ENCODE measurements around the gene TBC1D8B. TPM values are rescaled to one million over a fixed set of nuclear protein-coding genes. Genes with fewer than 3 reads are reported as not detected.

Gene TBC1D8B
- total RNA-seq, 4 donors from 2014 or later: 14.8 to 25.3 (median 19.8) TPM

GRCh38 chrX:106902684-106903083 is 100.2 kb downstream of the TBC1D8B start:
- Histone ChIP-seq H3K36me3 (no peaks in the 10 kb centered on the region), H3K4me3 (replicated peaks in 1 of 3) (no peak overlapping the region), H3K27me3 (no peaks in the 10 kb centered on the region), H3K4me1 (peaks cover 14 to 20% of the 10 kb centered on the region in 2 donors), H3K9me3 (no peaks in the 10 kb centered on the region), H3K27ac (no peak overlapping the region)
- intact Hi-C loops (cut with DNase I): loop anchor here (5.0 kb wide), 1 partner anchor 50 kb away; no protein-coding TSS in a partner anchor
- WGBS, 2 donors: 95 to 100% methylated on average over 1 to 2 of the region's 2 CpGs
- TF ChIP-seq, protein P1, sequence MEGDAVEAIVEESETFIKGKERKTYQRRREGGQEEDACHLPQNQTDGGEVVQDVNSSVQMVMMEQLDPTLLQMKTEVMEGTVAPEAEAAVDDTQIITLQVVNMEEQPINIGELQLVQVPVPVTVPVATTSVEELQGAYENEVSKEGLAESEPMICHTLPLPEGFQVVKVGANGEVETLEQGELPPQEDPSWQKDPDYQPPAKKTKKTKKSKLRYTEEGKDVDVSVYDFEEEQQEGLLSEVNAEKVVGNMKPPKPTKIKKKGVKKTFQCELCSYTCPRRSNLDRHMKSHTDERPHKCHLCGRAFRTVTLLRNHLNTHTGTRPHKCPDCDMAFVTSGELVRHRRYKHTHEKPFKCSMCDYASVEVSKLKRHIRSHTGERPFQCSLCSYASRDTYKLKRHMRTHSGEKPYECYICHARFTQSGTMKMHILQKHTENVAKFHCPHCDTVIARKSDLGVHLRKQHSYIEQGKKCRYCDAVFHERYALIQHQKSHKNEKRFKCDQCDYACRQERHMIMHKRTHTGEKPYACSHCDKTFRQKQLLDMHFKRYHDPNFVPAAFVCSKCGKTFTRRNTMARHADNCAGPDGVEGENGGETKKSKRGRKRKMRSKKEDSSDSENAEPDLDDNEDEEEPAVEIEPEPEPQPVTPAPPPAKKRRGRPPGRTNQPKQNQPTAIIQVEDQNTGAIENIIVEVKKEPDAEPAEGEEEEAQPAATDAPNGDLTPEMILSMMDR (IDR thresholded peaks at IDR 0.05): no peak
- no peak for TF ChIP-seq POLR2A (IDR thresholded peaks at IDR 0.05)
- no peak for DNase-seq

DNA sequence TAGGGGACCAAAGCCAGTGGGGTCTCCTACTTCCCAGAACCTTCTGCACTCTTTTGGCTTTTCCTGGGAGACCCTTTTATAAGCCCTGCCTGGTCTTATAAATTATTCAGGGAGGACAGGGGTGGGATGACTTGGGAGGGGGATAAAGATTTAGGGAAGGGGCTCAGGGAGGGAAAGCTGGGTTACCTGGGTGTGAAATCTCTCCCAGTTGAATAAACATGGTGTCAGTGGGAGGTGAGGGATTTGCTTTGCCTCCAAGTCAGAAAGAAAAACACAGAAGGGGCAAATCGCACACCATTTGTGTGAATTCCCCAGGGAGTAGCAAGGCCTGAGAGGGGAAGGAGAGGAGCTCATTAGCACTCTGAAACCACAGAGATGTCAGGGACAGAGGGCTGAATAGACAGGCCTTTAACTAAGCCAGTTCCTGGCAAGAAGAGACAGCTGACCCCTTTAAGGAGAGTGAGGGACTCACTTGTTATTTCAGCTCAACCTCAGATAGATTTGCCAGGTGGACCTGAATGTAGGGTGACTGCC is 100.9 kb downstream of the TBC1D8B start, which contains the start of gene RIPPLY1:
Gene RIPPLY1, minus strand, starts transcription at position 51 of the 534 bp plus-strand sequence. CDS start 54 bp downstream, outside the sequence.
- H3K27ac ChIP-seq: peak within 1 kb of the TSS in 1 of 3 donors; percentile 73
- TF ChIP-seq, protein P1 (IDR thresholded peaks at IDR 0.05): no peak
- TF ChIP-seq POLR2A (IDR thresholded peaks at IDR 0.05): no peak
- intact Hi-C loops (cut with DNase I): loop anchor here (5.0 kb wide), 1 partner anchor 49 kb away; no protein-coding TSS in a partner anchor
- H3K4me1 ChIP-seq: peaks cover 14 to 20% of the 10 kb centered on the region in 2 donors
- no peak within 1 kb of the TSS for H3K4me3 ChIP-seq (replicated peaks in 1 of 3)
- no peaks in the 10 kb centered on the region for H3K27me3 ChIP-seq
- 78 to 86% methylated on average over 1 of the region's 1 CpG for WGBS, 2 donors
- no peaks in the 10 kb centered on the region for H3K9me3 ChIP-seq
- no peak for DNase-seq
- H3K36me3 ChIP-seq: no peaks in the 10 kb centered on the region

DNA sequence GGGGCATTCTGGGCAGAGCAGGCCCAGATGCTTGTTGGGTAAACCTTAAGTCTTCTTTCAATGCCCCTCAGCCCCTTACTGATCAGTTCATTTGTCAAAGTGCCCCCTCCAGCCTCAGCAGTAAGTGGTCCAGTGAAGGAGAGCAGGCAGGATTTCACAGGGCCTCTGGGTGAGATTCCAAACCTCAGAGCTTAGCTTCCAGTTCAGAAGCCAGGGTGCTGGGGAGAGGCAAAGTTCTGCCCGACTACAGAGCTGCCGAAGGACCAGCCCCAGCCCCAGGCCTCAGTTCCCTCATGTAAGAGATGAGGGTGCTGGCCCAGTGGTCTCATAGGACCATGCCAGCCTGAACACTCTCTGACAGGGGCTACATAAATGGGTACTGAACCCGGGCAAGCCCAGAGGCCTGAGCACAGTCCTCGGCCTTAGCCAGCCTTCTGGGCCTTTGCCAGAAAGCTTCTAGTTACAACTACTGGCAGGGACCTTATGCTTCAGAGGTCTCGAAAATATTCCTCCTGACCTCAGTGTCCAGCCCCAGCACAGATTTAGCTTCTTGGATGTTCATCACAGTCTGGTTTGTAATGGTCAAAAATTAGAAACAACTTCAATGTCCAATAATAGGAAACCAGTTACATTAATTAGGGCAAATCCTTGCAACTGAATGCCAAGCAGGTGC is 101.5 kb downstream of the TBC1D8B start:
- DNase-seq: no peak
- Histone ChIP-seq H3K4me3 (replicated peaks in 1 of 3) (no peak overlapping the region), H3K9me3 (no peaks in the 10 kb centered on the region), H3K27ac (peak overlapping the region in 1 of 3 donors; percentile 73), H3K36me3 (no peaks in the 10 kb centered on the region), H3K27me3 (no peaks in the 10 kb centered on the region), H3K4me1 (peaks cover 14 to 20% of the 10 kb centered on the region in 2 donors)
- TF ChIP-seq POLR2A (IDR thresholded peaks at IDR 0.05): no peak
- TF ChIP-seq, protein P1 (IDR thresholded peaks at IDR 0.05): no peak
- 42 to 80% methylated on average over 1 to 2 of the region's 5 CpGs for WGBS, 2 donors
- intact Hi-C loops (cut with DNase I): loop anchor here (5.0 kb wide), 1 partner anchor 48 kb away; no protein-coding TSS in a partner anchor

GRCh38 chrX:106905064-106905708 is 102.7 kb downstream of the TBC1D8B start:
- 43 to 54% methylated on average over 4 to 5 of the region's 5 CpGs for WGBS, 2 donors
- Histone ChIP-seq H3K27ac (peak overlapping the region; percentile 24 to 73 (median 63)), H3K27me3 (no peaks in the 10 kb centered on the region), H3K36me3 (no peaks in the 10 kb centered on the region), H3K4me1 (peaks cover 14 to 20% of the 10 kb centered on the region in 2 donors), H3K9me3 (no peaks in the 10 kb centered on the region), H3K4me3 (replicated peaks in 1 of 3) (no peak overlapping the region)
- no peak for TF ChIP-seq POLR2A (IDR thresholded peaks at IDR 0.05)
- TF ChIP-seq, protein P1 (IDR thresholded peaks at IDR 0.05): no peak
- DNase-seq: peak; percentile 59 to 64
- intact Hi-C loops (cut with DNase I): no loop called here

Data from thyroid gland (tissue), 4 donors.